HEK293 (cell line): ENCODE measurements around the gene TACR3.
"Not testable (repeated sequence)": the region's sequence is repeated elsewhere in the genome, so short reads cannot be mapped to it uniquely, and the experiment has no call there.

Experiments used
- CTCF ChIA-PET: fragments of 350-600 bp; formaldehyde crosslinking; extraction: SDS; loops from one replicate; lab custom pipeline; 2021; ENCODE audit warnings: antibody characterized with exemption; lab: Yijun Ruan, JAX
- POLR2A ChIA-PET: fragments of 300-600 bp; formaldehyde crosslinking; extraction: SDS; loops from one replicate; lab custom pipeline; 2020; ENCODE audit warnings: antibody characterized with exemption, inconsistent platforms; lab: Yijun Ruan, JAX
- H3K27ac ChIP-seq: fragments of 200-500 bp; sonication (Bioruptor generic); 2 replicates; pipeline ENCODE4 v1.5.1; 2014; ENCODE audit warnings: low read depth, low read length, control low read depth, inconsistent platforms; ENCODE audit errors: extremely low read depth
- H3K36me3 ChIP-seq, 2 experiments: fragments of 200-500 bp in 1 of 2; sonication (Bioruptor generic) in 1 of 2; 1 replicate in 1 of 2; 2 replicates in 1 of 2; pipeline ENCODE4 v1.5.1; 2014 to 2017; ENCODE audit warnings: inconsistent platforms in 2 of 2, low read length in 2 of 2; ENCODE audit not compliant: control insufficient read depth in 2 of 2, insufficient read depth in 1 of 2
- H3K4me1 ChIP-seq: fragments of 200-500 bp; sonication (Bioruptor generic); 2 replicates; pipeline ENCODE4 v1.5.1; 2014; ENCODE audit warnings: mild to moderate bottlenecking, low read length, inconsistent platforms; ENCODE audit not compliant: control insufficient read depth, insufficient read depth
- H3K4me3 ChIP-seq: 2 replicates; pipeline ENCODE4 v1.5.1; 2011; ENCODE audit warnings: low read depth, mild to moderate bottlenecking, control low read depth, low read length, moderate library complexity
- H3K9me3 ChIP-seq: fragments of 200-500 bp; sonication (Bioruptor generic); 2 replicates; pipeline ENCODE4 v1.5.1; 2014; ENCODE audit warnings: low read depth, low read length, inconsistent platforms; ENCODE audit not compliant: control insufficient read depth, insufficient read depth
- BCL11A ChIP-seq: fragments of 450-650 bp; formaldehyde crosslinking; IDR thresholded peaks from 2 replicates; pipeline ENCODE4 v1.5.1; 2016; ENCODE audit warnings: low read depth, missing biosample characterization, missing genetic modification characterization
- BCL11B ChIP-seq: fragments of 450-650 bp; formaldehyde crosslinking; IDR thresholded peaks from 2 replicates; pipeline ENCODE4 v1.5.1; 2016; ENCODE audit warnings: low read depth, missing biosample characterization, missing genetic modification characterization
- GLIS1 ChIP-seq: fragments of 450-650 bp; formaldehyde crosslinking; IDR thresholded peaks from 2 replicates; pipeline ENCODE4 v1.5.1; 2016; ENCODE audit warnings: missing biosample characterization, missing genetic modification characterization
- KLF7 ChIP-seq: fragments of 450-650 bp; formaldehyde crosslinking; IDR thresholded peaks from 2 replicates; pipeline ENCODE4 v1.5.1; 2016; ENCODE audit warnings: missing biosample characterization, missing genetic modification characterization, borderline replicate concordance
- MZF1 ChIP-seq: fragments of 450-650 bp; formaldehyde crosslinking; IDR thresholded peaks from 2 replicates; pipeline ENCODE4 v1.5.1; 2017; ENCODE audit warnings: missing biosample characterization, missing genetic modification characterization, borderline replicate concordance
- PRDM1 ChIP-seq: fragments of 450-650 bp; formaldehyde crosslinking; IDR thresholded peaks from 2 replicates; pipeline ENCODE4; 2016; ENCODE audit warnings: missing biosample characterization, missing genetic modification characterization
- REPIN1 ChIP-seq: fragments of 450-650 bp; formaldehyde crosslinking; IDR thresholded peaks from 2 replicates; pipeline ENCODE4 v1.5.1; 2017; ENCODE audit warnings: missing biosample characterization, missing genetic modification characterization, low read depth
- ZNF350 ChIP-seq: fragments of 450-650 bp; formaldehyde crosslinking; IDR thresholded peaks from 2 replicates; pipeline ENCODE4 v1.5.0; 2017; ENCODE audit warnings: missing biosample characterization, mild to moderate bottlenecking, missing genetic modification characterization
- ZNF660 ChIP-seq: fragments of 450-650 bp; IDR thresholded peaks from 2 replicates; pipeline ENCODE4 v1.5.1; 2018; ENCODE audit warnings: missing biosample characterization, mild to moderate bottlenecking, missing genetic modification characterization
- ZNF670 ChIP-seq: fragments of 450-650 bp; formaldehyde crosslinking; IDR thresholded peaks from 2 replicates; pipeline ENCODE4 v1.5.1; 2016; ENCODE audit warnings: missing biosample characterization, missing genetic modification characterization, low read depth
- ZXDB ChIP-seq: fragments of 450-650 bp; formaldehyde crosslinking; IDR thresholded peaks from 2 replicates; pipeline ENCODE4 v1.5.1; 2016; ENCODE audit warnings: missing biosample characterization, missing genetic modification characterization
- TF ChIP-seq, protein P1 (sequence below): fragments of 450-650 bp; formaldehyde crosslinking; IDR thresholded peaks from 2 replicates; pipeline ENCODE4 v1.5.1; 2016; ENCODE audit warnings: missing biosample characterization, missing genetic modification characterization
- TF ChIP-seq, protein P2 (sequence below): fragments of 450-650 bp; formaldehyde crosslinking; IDR thresholded peaks from 2 replicates; pipeline ENCODE4 v1.5.1; 2016; ENCODE audit warnings: missing biosample characterization, missing genetic modification characterization

Gene TACR3

DNA sequence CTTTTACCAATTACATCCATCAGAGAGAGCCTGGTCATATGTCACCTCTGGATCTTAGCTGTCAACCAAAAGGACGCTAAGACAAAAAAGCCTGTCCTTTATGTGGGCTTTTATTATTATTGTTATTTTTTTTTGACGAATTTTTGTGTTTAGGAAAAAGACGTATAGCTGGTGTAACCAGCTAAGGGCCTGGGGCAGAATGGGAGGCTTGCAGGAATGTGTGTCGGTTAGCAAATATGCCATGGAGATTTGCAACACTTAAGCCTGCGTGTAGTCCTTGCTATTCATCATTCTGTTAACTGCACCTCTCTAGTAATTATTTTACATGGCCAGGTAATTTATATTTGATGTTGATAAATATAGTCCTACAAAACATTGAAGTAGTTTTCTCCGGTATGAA is 93.5 kb downstream of the TACR3 start (continued):
- no peak for TF ChIP-seq BCL11B (tag by site-specific recombination)
- no peak for TF ChIP-seq BCL11A (tag by site-specific recombination)
- no peak for TF ChIP-seq REPIN1 (tag by site-specific recombination)
- TF ChIP-seq ZXDB (tag by site-specific recombination) = no peak
- TF ChIP-seq, protein P1, sequence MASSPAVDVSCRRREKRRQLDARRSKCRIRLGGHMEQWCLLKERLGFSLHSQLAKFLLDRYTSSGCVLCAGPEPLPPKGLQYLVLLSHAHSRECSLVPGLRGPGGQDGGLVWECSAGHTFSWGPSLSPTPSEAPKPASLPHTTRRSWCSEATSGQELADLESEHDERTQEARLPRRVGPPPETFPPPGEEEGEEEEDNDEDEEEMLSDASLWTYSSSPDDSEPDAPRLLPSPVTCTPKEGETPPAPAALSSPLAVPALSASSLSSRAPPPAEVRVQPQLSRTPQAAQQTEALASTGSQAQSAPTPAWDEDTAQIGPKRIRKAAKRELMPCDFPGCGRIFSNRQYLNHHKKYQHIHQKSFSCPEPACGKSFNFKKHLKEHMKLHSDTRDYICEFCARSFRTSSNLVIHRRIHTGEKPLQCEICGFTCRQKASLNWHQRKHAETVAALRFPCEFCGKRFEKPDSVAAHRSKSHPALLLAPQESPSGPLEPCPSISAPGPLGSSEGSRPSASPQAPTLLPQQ (tag by site-specific recombination) = no peak
- TF ChIP-seq KLF7 = no peak
- no peak for TF ChIP-seq ZNF670 (tag by site-specific recombination)
- no peak for TF ChIP-seq PRDM1
- TF ChIP-seq ZNF350 (tag by site-specific recombination) = no peak
- TF ChIP-seq, all 188 proteins: peak for 0

DNA sequence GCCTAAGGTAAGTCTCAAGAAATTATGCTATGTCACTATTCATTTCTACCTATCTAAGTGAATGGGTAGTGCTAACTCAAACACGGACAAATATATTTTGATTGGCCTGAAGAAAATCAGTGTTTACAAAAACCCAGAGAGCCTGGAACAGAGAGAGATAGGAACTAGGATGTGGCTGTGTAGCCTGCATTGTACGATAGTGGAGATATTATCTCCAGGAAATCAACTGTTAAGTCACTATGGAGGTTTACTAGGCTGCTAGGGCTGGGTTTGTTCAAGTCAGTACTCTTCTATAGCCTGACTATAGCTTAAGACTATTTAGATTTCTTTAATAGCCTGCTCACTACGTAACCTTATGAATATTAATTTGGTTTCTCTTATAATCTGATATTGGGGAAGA is 127.9 kb downstream of the TACR3 start:
- Histone ChIP-seq H3K4me3 (no peak overlapping the region), H3K4me1 (no peaks in the 10 kb centered on the region), H3K9me3 (no peaks in the 10 kb centered on the region), H3K27ac (no peak overlapping the region), H3K36me3 (no peaks in the 10 kb centered on the region)
- ChIA-PET CTCF (no interaction called here), POLR2A (no interaction called here)
- no peak for TF ChIP-seq MZF1
- TF ChIP-seq, protein P2, sequence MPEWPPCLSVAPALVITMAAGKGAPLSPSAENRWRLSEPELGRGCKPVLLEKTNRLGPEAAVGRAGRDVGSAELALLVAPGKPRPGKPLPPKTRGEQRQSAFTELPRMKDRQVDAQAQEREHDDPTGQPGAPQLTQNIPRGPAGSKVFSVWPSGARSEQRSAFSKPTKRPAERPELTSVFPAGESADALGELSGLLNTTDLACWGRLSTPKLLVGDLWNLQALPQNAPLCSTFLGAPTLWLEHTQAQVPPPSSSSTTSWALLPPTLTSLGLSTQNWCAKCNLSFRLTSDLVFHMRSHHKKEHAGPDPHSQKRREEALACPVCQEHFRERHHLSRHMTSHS (tag by site-specific recombination) = no peak

DNA sequence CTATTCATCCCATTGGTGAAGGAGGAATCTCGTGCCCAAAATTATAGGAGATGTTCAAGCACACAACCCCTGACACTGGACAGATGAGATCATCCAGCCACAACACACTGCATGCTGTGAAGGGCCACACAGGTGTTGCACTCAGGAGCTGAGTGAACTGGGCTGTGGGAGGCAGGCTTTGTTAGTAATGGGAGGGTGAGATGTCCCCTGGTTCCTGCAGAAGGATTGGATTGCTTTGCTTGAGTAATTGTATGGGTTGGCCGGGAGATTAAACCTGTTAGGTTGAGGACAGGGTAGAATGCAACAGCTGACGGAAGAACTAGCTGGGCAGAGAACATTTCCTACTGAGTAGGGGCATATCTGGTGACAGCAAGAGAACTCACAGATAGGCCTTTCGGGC is 152.2 kb downstream of the TACR3 start:
- POLR2A ChIA-PET = no interaction called here
- H3K9me3 ChIP-seq = no peaks in the 10 kb centered on the region
- CTCF ChIA-PET = interaction anchor here (1.2 kb wide), 1 partner anchor 11 kb away, joined by 6 read pairs; no protein-coding TSS in a partner anchor

DNA sequence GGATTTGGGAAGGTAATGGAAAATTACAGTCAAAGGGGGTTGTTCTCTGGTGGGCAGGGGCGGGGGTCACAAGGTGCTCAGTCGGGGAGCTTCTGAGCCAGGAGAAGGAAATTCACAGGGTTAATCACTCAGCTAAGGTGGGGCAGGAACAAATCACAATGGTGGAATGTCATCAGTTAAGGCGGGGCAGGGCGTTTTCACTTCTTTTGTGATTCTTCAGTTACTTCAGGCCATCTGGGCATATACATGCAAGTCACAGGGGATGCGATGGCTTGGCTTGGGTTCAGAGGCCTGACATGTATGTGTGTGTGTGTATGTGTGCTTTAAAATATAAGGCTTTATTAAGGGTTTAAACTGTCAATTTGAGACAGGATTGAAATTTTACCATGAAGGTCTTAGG is 160.6 kb downstream of the TACR3 start:
- CTCF ChIA-PET, POLR2A ChIA-PET: not testable (repeated sequence)

More for the DNA sequence above, 152.2 kb downstream of the TACR3 start:
- Histone ChIP-seq H3K36me3 (no peaks in the 10 kb centered on the region), H3K4me1 (no peaks in the 10 kb centered on the region; the same call in 1 of the 2 replicates), H3K4me3 (no peak overlapping the region), H3K27ac (no peak overlapping the region)
- TF ChIP-seq ZNF660 (no peak), GLIS1 (peak; percentile 32; the same call in 1 of the 2 replicates)

More for the DNA sequence above, 160.6 kb downstream of the TACR3 start:
- not testable (repeated sequence) for H3K36me3 ChIP-seq, H3K4me3 ChIP-seq, H3K27ac ChIP-seq, H3K4me1 ChIP-seq, H3K9me3 ChIP-seq
